Astrocyte of the hippocampus (primary cell): ENCODE measurements around the gene ETNK2.
A peak's percentile ranks its signal among the peaks of the same experiment; 100 is the strongest.

ENCODE experiments used
- DNase-seq: peaks from one replicate; pipeline ENCODE4 v3.0.0; 2011; ENCODE audit warnings: low read depth, low spot score

The ETNK2 gene

GRCh38 chr1:204176049-204176448, 24.2 kb upstream of the ETNK2 start:
- DNase-seq, result no peak

- no peak for DNase-seq
Observed at GRCh38 chr1:204174958-204175357, 23.1 kb upstream of the ETNK2 start.

- no peak for DNase-seq
Observed at GRCh38 chr1:204172404-204173029, 20.7 kb upstream of the ETNK2 start.

- DNase-seq, result peak; percentile 41
Observed at GRCh38 chr1:204171751-204172178, 19.9 kb upstream of the ETNK2 start.

GRCh38 chr1:204170494-204171155, 18.8 kb upstream of the ETNK2 start:
- DNase-seq, result no peak

GRCh38 chr1:204169858-204170257, 18.0 kb upstream of the ETNK2 start:
- no peak for DNase-seq

GRCh38 chr1:204167730-204168129, 15.9 kb upstream of the ETNK2 start:
- no peak for DNase-seq

- no peak for DNase-seq
Observed at GRCh38 chr1:204166219-204166618, 14.4 kb upstream of the ETNK2 start, which contains the start of gene REN. Gene REN, minus strand, starts transcription at chr1:204166337. Its CDS starts 44 bp downstream, at chr1:204166293.

GRCh38 chr1:204162494-204163074, 10.7 kb upstream of the ETNK2 start:
- DNase-seq, result peak; percentile 86

GRCh38 chr1:204161609-204162493, 10.0 kb upstream of the ETNK2 start:
- DNase-seq, result no peak

- no peak for DNase-seq
Observed at GRCh38 chr1:204157962-204158361, 6.1 kb upstream of the ETNK2 start.

GRCh38 chr1:204155881-204156280, 4.0 kb upstream of the ETNK2 start:
- DNase-seq, result no peak

GRCh38 chr1:204154568-204155255, 2.9 kb upstream of the ETNK2 start:
- DNase-seq, result no peak

- DNase-seq, result no peak
Observed at GRCh38 chr1:204153667-204154066, 1.8 kb upstream of the ETNK2 start.

- no peak for DNase-seq
Observed at GRCh38 chr1:204152310-204153044, 633 bp upstream of the ETNK2 start.

- peak; percentile 33 for DNase-seq
Observed at GRCh38 chr1:204150702-204151551, 917 bp downstream of the ETNK2 start.

GRCh38 chr1:204149635-204150565, 1.9 kb downstream of the ETNK2 start:
- no peak for DNase-seq

- DNase-seq, result no peak
Observed at GRCh38 chr1:204149107-204149506, 2.7 kb downstream of the ETNK2 start.
